ENCODE results near the gene GMPPA.

GRCh38 chr2:219464286-219465032 is 34.2 kb upstream of the GMPPA start:
- no peak; the same call in 1 of the 2 replicates for TF ChIP-seq CTCF (conservative IDR thresholded peaks at IDR 0.05)
- TF ChIP-seq ZFX (IDR thresholded peaks at IDR 0.05), result no peak
